Peyer's patch (tissue), 4 donors: ENCODE data around the gene THAP5. TPM values are rescaled to one million over a fixed set of nuclear protein-coding genes. Genes with fewer than 3 reads are reported as not detected.

Experiments
- DNase-seq, 3 donors: peaks; one replicate each; pipeline ENCODE4 v3.0.0-alpha.2; 2017 to 2019
- H3K27ac ChIP-seq, 4 donors: fragments of 200-600 bp; sonication (generic); one replicate each; pipeline ENCODE4 v1.5.1; 2016 to 2019
- H3K27me3 ChIP-seq, 2 donors: fragments of 200-600 bp; sonication (generic); one replicate each; pipeline ENCODE4 v1.5.1; 2019
- H3K36me3 ChIP-seq, 3 donors: fragments of 200-600 bp; sonication (generic); one replicate each; pipeline ENCODE4 v1.5.1; 2016 to 2019
- H3K4me1 ChIP-seq, 4 donors: fragments of 200-600 bp; sonication (generic); one replicate each; pipeline ENCODE4 v1.5.1; 2016 to 2019
- H3K4me3 ChIP-seq, 4 donors: fragments of 200-600 bp; sonication (generic); 1 replicate in 3 of 4; 2 replicates in 1 of 4; pipeline ENCODE4 v1.5.1; 2016 to 2019; ENCODE audit warnings: mild to moderate bottlenecking in 1 of 4
- H3K9me3 ChIP-seq, 4 donors: fragments of 200-600 bp; sonication (generic); one replicate each; pipeline ENCODE4 v1.5.1; 2016 to 2019; ENCODE audit warnings: mild to moderate bottlenecking in 1 of 4
- POLR2A ChIP-seq, 2 donors: fragments of 450-650 bp; IDR thresholded peaks; one replicate each; pipeline ENCODE4 v1.5.1; 2017; ENCODE audit warnings: antibody characterized with exemption in 2 of 2, mild to moderate bottlenecking in 2 of 2, moderate library complexity in 2 of 2
- total RNA-seq, 4 donors: library from RNA; depleted of rRNA; stranded (reverse); fragments of >200 nt; gene quantifications; one replicate each; pipeline ENCODE4 v1.1.0, GENCODE V29; 2016
- TF ChIP-seq, protein P1 (sequence below), 6 experiments: fragments of 450-650 bp in 4 of 6; fragments of 200-600 bp in 2 of 6; sonication (generic) in 1 of 6; IDR thresholded peaks; one replicate each; pipeline ENCODE4 v1.5.1; 2017 to 2019; ENCODE audit warnings: antibody characterized with exemption in 6 of 6, mild to moderate bottlenecking in 3 of 6, moderate library complexity in 1 of 6

Gene THAP5
- total RNA-seq, 4 donors from 2014 or later = 13.0 to 36.3 (median 20.4) TPM

DNA sequence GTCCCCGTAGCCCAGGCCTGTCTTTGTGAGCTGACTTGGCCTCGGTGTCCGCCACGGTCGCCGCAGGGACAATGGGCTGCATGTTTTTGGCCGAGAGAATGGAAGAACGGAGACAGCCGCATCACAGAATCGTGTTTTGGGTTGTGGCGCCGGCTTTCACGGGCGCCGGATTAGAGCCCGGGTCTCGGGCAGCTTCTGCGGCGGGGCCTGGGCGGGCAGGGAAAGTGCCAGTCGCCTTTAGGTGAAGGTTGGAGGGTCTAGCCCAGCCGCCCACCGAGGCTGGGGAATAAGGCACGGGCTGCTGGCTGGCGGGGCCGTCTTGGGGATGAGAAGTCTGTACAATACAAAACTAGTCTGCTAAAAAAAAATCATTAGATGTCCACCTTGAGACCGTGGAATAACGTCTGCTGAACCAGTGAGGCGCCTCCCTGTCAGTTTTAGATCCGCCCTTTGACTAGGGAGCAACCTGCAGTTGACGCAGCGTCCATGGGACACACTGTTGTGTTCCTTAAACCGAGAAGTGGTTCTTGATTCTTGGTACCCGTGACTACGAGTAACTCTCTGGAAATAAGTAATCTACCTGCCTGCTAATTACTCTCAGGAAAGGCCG is 745 bp upstream of the THAP5 start:
- Histone ChIP-seq H3K27ac (peak overlapping the region; percentile 86 to 95 (median 94)), H3K9me3 (no peaks in the 10 kb centered on the region), H3K4me1 (peaks cover 0 to 20% (median 9%) of the 10 kb centered on the region in 4 donors), H3K27me3 (no peaks in the 10 kb centered on the region), H3K36me3 (peaks cover 0 to 26% (median 0%) of the 10 kb centered on the region in 3 donors), H3K4me3 (peak overlapping the region; percentile 43 to 87 (median 82))
- TF ChIP-seq, protein P1, sequence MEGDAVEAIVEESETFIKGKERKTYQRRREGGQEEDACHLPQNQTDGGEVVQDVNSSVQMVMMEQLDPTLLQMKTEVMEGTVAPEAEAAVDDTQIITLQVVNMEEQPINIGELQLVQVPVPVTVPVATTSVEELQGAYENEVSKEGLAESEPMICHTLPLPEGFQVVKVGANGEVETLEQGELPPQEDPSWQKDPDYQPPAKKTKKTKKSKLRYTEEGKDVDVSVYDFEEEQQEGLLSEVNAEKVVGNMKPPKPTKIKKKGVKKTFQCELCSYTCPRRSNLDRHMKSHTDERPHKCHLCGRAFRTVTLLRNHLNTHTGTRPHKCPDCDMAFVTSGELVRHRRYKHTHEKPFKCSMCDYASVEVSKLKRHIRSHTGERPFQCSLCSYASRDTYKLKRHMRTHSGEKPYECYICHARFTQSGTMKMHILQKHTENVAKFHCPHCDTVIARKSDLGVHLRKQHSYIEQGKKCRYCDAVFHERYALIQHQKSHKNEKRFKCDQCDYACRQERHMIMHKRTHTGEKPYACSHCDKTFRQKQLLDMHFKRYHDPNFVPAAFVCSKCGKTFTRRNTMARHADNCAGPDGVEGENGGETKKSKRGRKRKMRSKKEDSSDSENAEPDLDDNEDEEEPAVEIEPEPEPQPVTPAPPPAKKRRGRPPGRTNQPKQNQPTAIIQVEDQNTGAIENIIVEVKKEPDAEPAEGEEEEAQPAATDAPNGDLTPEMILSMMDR (IDR thresholded peaks at IDR 0.05) = no peak
- TF ChIP-seq POLR2A (IDR thresholded peaks at IDR 0.05) = peak in 1 of 2 donors; percentile 39
- peak; percentile 60 to 85 (median 70) for DNase-seq

DNA sequence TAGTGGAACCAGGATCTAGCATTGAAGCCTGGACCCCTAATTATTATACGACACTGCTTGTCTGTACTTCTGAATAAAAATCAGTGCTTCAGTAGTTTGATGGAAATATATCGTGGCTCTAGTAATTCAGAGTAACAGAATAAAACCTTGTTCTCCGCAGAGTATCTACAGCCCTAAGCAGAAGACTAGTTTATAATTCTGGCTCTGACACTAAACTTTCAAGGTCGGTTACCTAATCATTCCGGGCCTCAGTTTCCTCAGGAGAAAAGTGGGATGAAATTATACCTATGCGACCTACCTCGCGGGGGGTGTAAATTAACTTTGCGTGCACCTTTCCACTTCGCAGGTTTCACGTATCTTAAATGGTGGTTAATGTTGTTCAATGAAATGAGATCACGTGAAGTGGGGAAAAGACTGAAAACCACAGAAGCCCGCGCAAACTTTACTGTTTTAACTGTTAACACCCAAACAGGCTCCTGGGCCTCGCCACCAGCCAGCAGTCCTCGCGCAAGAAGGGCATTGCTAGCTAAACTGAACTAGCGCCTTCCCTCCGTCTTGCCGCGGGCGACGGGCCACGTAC is 615 bp downstream of the THAP5 start:
- TF ChIP-seq, protein P1 (IDR thresholded peaks at IDR 0.05) = no peak
- no peak for TF ChIP-seq POLR2A (IDR thresholded peaks at IDR 0.05)
- Histone ChIP-seq H3K9me3 (no peaks in the 10 kb centered on the region), H3K4me3 (peak overlapping the region; percentile 43 to 87 (median 82)), H3K36me3 (peaks cover 0 to 29% (median 0%) of the 10 kb centered on the region in 3 donors), H3K27me3 (no peaks in the 10 kb centered on the region), H3K27ac (peak overlapping the region; percentile 86 to 95 (median 94)), H3K4me1 (peaks cover 0 to 20% (median 9%) of the 10 kb centered on the region in 4 donors)
- no peak for DNase-seq

DNA sequence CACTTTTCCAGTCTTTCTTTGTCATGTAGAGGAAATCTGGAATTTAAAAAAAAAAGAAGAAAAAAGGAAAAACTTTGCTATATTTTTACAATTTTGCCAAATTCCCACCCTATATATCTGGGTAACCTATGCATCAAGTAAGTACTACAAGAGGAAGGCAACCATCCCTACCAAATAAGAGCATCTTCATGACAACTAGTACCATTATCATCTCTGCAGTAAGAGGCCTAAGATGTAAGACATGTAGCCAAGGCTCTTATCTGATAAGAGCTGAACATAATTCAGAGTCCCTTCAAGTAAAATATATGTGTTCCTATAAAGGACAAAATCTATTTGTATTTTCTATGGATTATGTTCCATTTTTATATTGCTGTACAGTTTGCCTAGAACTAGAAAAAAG is 3.5 kb downstream of the THAP5 start:
- DNase-seq = no peak
- H3K4me3 ChIP-seq = no peak overlapping the region
- peaks cover 0 to 20% (median 2%) of the 10 kb centered on the region in 3 donors for H3K36me3 ChIP-seq
- H3K9me3 ChIP-seq = no peaks in the 10 kb centered on the region
- H3K27me3 ChIP-seq = no peaks in the 10 kb centered on the region
- H3K27ac ChIP-seq = no peak overlapping the region
- TF ChIP-seq POLR2A (IDR thresholded peaks at IDR 0.05) = no peak
- TF ChIP-seq, protein P1 (IDR thresholded peaks at IDR 0.05) = no peak
- peaks cover 0 to 16% (median 6%) of the 10 kb centered on the region in 4 donors for H3K4me1 ChIP-seq

DNA sequence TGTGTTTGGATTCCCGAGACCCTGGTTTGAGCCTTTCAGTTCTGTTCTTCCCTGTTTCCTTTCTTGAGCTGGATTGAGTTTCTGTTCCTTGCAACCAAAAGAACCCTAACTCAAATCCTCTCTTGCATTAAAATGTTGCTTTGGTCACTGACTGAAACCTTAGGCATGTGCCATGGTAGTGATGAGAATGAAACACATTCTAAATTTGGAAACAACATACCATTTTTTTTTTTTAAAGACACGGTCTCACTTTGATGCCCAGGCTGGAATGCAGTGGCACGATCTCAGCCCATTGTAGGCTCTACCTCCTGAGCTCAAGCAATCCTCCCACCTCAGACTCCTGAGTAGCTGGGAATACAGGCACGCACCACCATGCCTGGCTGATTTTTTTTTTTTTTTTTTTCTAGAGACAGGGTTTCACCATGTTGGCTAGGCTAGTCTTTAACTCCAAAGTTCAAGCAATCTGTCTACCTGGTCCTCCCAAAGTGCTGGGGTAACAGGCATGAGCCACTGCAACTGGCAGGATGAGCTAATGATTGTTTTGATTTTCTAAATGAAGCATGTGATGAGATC is 8.4 kb downstream of the THAP5 start:
- peaks cover 0 to 18% (median 5%) of the 10 kb centered on the region in 3 donors for H3K36me3 ChIP-seq
- no peaks in the 10 kb centered on the region for H3K4me1 ChIP-seq
- TF ChIP-seq, protein P1 (IDR thresholded peaks at IDR 0.05) = no peak
- no peak for TF ChIP-seq POLR2A (IDR thresholded peaks at IDR 0.05)
- H3K9me3 ChIP-seq = peaks cover 0 to 14% (median 7%) of the 10 kb centered on the region in 4 donors
- H3K27me3 ChIP-seq = no peaks in the 10 kb centered on the region
- no peak overlapping the region for H3K4me3 ChIP-seq
- no peak overlapping the region for H3K27ac ChIP-seq
- DNase-seq = no peak

DNA sequence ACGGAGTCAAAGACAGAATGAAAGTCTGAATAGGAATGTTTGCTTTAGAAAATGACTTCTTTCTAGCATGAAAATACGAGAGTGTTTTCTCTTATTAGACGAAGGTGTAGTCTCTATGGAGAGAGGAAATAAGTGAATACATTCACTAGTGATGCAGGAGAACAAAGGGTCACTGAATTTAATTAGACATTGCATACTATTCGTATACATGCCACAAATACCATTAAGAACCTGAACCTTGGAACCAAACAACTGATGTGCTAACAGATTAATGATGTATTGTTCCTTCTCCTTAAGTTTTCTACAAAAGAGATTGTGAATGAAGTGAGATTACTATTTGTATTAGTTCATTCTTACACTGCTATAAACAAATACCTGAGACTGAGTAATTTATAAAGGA is 10.3 kb downstream of the THAP5 start:
- no peak for TF ChIP-seq POLR2A (IDR thresholded peaks at IDR 0.05)
- Histone ChIP-seq H3K9me3 (peaks cover 0 to 14% (median 7%) of the 10 kb centered on the region in 4 donors), H3K4me3 (no peak overlapping the region), H3K36me3 (peaks cover 0 to 5% (median 2%) of the 10 kb centered on the region in 3 donors), H3K4me1 (no peaks in the 10 kb centered on the region), H3K27ac (no peak overlapping the region), H3K27me3 (no peaks in the 10 kb centered on the region)
- DNase-seq = no peak

DNA sequence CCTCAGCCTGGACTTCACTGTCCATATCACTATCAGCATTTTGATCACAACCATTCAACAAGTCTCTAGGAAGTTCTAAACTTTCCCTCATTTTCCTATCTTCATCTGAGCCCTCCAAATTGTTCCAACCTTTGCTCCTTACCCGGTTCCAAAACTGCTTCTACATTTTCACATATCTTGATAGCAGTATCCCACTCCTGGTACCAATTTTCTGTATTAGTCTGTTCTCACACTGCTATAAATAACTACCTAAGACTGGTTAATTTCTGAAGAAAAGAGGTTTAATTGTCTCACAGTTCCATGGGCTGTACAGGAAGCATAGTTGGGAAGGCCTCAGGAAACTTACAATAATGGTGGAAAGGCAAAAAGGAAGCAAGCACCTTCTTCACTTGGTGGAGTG is 11.9 kb downstream of the THAP5 start:
- TF ChIP-seq, protein P1 (IDR thresholded peaks at IDR 0.05) = no peak
- TF ChIP-seq POLR2A (IDR thresholded peaks at IDR 0.05) = no peak
- H3K36me3 ChIP-seq = peaks cover 0 to 4% (median 0%) of the 10 kb centered on the region in 3 donors
- no peaks in the 10 kb centered on the region for H3K27me3 ChIP-seq
- peaks cover 0 to 14% (median 7%) of the 10 kb centered on the region in 4 donors for H3K9me3 ChIP-seq
- H3K4me3 ChIP-seq = no peak overlapping the region
- no peak overlapping the region for H3K27ac ChIP-seq
- no peak for DNase-seq
- H3K4me1 ChIP-seq = no peaks in the 10 kb centered on the region
